Testis (tissue), 2 donors: ENCODE measurements around the gene ARID2.

ENCODE experiments used
- CTCF ChIP-seq, 3 experiments: fragments of 450-650 bp in 2 of 3; fragments of 200-600 bp in 1 of 3; sonication (generic) in 1 of 3; IDR thresholded peaks; one replicate each; pipeline ENCODE4 v1.5.1; 2016 to 2019; ENCODE audit warnings: antibody characterized with exemption in 3 of 3, mild to moderate bottlenecking in 2 of 3, moderate library complexity in 1 of 3
- POLR2A ChIP-seq: fragments of 450-650 bp; IDR thresholded peaks from one replicate; pipeline ENCODE4 v1.6.1; 2017; ENCODE audit warnings: antibody characterized with exemption, mild to moderate bottlenecking, moderate library complexity

GRCh38 chr12:45852508-45852907 lies 123.0 kb downstream of the ARID2 start:
- TF ChIP-seq CTCF (IDR thresholded peaks at IDR 0.05), result no peak
- no peak for TF ChIP-seq POLR2A
